IPS DF 19.7 (cell line): ENCODE measurements around the gene TECPR2.
A peak's percentile ranks its signal among the peaks of the same experiment; 100 is the strongest.
"Not testable (repeated sequence)": the region's sequence is repeated elsewhere in the genome, so short reads cannot be mapped to it uniquely, and the experiment has no call there.

Experiments
- DNase-seq: peaks from one replicate; pipeline ENCODE4 v3.0.0-alpha.2; 2013; ENCODE audit warnings: low read depth, low spot score

Gene TECPR2

DNA sequence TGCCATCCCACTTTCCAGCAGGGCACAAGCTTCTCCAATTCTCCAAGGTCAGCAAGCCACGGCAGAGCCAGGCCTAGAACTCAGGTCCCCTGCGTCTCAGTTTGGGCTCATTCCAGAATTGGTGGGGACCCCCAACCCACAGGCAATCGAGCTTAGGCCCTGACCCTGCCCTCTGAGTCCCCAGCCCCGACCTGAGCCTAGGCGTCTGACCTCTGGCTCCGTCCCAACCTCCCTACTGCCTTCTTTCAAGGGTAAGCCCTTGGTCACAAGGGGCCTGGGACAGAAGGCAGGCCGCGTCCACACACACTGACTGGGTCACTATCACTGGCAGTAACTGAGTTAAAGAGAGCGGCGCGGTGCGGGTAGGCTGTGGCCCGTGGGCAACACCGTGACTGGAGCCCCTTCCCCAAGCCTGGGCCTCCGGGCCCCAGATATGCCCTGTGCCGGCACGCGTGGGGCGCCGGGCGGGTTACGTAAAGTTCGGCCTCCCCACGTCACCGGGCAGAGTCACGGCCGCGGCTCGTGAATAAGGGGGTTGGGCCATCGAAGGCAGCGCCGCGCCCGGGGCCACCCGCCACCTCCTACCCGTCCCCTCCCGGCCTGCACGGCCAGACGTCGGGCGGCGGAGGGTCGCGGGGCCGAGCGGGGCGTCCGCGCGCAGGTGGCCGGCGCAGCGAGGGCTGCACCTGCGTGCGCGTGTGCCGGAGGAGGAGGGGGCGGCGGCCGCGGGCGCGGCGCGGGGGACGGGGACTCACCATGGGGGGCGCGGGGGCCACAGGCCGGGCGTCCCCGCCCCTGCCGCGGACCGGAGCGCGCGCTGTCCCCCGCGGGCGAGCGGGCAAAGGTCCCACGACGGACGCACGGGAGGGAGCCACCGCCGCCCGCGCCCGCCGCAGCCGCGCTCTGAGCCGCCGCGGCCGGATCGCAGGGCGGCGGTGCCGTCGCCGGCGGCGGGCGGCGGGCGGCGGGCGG is 146.3 kb downstream of the TECPR2 start:
- DNase-seq: no peak

DNA sequence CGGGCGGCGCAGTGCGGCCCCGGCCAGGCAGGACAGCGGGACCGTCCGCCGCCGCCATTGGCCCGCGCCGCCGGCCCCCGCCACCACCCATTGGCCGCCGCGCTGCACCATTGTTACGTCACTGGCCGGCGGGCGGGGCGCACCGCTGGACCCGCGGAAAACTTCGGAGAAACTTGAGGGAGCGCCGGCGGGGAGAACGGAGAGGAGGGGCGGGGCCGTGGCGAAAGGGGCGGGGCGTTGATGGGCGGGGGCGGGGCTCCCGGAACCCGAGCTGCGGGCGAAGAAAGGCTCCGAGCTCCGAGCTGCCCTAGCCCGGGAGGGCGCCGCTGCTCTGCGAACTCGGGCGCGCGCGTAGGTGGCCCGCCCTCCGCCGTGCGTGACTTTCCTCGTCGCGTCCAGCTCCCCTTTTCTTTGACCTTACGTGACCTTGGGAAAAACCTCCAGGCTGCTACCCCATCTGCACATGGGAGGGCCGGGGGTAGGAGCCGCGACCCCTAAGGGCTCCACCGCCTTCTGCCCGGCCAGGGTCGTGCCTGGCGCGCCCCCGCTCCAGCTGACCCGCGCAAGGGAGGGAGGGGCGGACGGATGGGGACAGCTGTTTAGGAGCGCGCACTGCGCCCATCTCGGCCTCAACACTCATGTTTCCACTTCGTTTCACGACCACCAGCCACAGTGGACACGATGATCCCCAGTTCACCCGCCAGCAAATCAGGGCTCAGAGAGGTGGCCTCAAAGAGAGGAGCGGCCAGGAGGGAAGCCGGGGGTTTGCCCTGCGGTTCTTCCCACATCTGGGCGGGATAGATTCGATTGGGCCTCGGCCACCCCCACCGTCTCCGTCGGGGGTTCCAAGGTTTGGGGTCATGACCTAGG is 147.2 kb downstream of the TECPR2 start, which contains the start of gene ANKRD9:
ANKRD9 (minus strand) TSS at position 31 of the 870 bp plus-strand sequence. CDS start 1,887 bp downstream, outside the sequence.
- no peak for DNase-seq

DNA sequence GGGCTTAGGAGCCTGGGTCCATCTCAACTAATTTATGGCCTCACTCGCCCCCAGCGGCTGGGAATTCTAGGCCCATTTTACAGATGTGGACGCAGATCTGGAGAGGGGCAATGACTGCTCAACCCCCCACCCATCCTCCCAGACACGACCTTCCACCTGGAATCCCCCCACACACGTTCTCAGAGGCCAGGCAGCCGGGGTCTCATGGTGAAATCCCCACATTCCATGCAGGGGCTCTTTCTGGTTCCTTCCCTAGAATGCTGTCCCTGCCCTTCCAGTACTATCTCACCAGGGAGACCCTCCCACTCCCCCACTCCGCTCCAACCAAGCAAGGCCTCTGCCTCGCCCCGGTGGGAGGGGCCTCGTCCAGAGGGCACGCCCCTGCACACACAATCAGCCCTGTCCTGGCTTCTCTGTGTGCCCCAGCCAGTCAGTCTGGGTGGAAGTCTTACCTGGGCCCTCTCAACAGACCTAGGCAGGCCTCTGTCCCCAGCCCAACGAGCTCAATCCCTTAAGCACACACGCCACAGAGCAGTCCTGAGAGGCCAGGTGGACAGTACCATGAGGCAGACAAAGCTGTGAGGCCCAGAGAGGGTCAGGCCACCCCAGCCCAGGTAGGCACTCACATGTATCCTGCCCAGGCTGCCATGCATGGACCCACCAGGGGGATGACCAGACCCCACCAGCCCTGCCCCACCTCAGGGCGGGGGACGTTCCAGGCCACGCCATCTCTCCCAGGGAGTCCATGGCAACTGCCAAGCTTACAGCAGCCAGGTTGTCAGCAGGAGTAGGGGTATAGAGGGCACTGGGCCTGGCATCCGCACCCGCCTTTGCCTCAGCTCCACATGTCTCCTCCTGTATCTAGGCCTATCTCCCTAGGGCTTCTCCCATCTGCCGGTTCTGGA is 148.1 kb downstream of the TECPR2 start:
- DNase-seq: peak; percentile 73

DNA sequence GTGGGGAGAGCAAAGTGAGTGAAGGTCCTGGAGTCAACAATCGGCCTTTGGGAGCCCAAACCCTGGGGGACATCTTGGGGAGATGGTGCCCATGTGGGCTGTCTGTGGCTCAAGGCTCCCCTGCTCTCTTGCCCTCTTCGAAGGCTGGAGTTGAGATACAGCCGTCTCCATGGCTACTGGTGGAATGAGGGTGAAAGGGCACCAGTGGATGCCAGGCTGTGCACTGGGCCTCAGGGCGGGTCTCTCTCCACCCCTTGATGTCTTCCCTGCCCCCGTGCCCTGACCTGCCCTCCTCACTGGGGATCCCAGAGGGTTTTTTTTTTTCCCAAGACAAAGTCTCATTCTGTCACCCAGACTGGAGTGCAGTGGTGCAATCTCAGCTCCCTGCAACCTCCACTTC is 148.8 kb downstream of the TECPR2 start:
- DNase-seq: no peak

DNA sequence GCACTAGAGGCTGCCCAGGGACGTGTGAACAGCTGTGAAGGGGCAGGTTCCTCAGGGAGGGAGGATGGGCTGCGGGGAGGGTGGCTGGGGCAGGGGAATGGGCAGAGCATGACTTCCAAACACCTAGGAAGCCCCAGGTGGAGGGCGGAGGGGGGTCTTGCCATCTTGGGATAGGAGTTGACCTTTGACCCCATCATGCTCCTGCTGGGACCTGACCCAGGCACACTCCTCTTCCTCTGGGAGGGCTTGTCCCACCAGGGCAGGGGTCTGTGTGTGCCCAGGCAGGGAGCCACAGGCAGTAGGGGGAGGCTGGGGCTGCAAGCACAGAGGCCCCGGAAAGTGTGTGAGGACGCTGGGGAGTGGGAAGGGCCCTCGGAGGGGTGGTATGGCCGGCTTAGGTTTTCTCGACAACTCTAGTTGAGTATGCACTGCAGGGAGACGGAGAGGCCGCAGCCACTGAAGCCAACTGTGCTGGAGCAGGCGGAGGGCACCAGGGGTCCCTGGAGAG is 150.1 kb downstream of the TECPR2 start:
- no peak for DNase-seq

DNA sequence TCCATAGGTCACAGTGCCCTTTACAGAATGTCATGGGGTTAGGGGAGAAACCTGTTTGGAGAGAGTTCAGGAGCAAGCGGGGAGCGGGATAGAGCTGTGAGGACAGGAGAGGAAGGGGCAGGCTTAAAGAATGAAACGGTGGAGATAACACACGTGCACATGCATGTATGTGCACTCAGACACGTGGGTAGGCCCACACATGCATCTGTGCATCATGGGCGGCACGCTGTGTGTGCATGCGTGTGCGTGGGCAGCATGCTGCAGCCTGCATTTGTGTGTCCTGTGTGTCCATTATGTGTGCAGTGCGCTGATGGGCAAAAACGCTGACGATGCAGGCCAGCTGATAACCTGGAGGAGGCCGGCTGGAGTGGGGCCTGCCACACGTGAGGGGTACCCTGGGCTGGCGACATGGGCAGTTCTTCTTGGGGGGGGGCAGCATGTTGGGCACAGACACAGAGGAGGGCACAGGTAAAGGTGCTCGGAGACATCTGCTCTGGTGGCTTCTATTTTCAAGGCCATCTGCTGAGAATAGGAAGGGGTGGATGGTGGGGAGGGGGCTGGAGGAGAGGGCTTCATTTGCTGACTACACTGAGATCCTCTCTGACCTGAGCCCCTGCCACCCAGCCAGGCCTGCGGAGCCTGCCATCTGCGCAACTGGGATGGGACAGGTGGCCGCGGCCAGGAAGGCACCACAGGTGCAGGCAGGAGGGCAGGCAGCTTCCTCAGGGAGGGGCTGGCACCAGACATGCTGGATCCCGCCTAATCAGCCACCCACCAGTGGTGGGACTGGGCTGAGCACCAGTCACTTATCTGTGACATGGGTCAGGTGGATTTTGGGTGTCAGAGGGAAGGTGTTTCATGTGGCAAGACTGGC is 151.4 kb downstream of the TECPR2 start:
- no peak for DNase-seq

DNA sequence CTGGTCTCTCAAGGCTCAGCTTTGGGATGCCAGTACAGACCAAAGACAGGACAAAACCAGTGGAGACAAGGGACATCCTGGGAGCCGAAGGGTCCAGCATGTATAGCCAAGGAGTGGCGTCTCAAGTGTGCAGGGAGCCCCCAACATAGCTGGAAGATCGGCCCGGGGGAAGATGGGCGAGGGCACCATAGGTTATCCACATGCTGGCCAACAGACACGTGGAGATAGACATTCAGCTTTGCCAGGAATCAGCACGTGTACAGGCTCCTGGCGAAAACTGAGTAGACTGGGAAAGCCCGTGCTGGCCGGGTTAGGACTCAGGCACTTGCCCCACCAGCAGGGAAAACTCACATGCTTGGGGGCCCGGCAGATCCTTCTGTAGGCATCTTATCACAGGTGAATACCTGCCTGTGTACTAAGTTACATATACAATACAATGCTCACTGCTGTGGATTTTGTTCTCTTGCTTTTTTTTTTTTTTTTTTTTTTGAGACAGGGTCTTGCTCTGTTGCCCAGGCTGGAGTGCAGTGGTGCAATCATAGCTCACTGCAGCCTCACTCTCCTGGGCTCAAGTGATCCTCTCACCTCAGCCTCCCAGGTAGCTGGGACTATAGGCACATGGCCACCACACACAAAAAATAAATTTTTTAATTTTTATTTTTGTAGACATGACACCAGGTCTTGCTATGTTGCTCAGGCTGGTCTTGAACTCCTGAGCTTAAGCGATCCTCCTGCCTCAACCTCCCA is 152.4 kb downstream of the TECPR2 start:
- no peak for DNase-seq

DNA sequence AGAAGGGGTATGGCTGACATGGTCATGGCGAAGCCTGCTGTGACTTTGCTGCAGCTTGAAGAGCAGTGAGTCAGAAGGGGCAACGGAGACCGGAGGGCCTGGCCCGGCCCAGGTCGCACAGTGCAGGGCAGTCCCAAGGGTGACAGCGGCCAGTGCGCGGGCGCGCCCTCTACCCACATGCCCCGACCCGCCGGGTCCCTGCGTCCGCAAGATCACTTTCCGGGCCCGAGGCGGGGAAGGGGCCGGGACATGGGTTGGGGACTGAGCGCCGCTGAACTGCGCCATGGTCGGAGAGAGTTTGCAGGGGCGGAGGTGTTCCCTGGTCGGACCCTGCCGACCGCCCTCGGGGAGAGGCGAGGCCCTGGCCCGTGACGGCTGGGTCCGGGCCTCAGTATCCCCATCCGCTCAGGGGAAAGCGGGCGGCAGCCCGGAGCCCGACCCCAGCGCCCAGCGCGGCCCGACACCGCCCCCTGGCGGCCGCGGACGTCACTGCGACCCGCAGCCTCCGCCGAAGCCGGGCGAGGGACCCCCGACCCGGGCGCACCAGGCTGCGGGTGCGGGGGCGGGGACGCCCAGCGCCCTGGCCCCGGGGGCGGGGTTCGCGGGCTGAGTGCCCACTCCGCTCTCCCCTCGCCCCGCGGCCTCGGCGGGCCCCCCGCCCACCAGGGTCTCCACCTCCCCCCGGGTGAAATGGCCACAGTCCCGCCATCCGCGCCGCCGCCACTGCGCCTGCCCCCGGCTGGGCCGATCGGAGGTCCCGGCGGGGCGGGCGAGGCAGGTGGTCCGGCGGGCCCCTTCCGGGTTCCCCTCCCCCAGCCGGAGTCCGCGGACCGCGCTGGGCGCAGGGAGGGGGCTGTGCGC is 154.0 kb downstream of the TECPR2 start:
- DNase-seq: no peak

DNA sequence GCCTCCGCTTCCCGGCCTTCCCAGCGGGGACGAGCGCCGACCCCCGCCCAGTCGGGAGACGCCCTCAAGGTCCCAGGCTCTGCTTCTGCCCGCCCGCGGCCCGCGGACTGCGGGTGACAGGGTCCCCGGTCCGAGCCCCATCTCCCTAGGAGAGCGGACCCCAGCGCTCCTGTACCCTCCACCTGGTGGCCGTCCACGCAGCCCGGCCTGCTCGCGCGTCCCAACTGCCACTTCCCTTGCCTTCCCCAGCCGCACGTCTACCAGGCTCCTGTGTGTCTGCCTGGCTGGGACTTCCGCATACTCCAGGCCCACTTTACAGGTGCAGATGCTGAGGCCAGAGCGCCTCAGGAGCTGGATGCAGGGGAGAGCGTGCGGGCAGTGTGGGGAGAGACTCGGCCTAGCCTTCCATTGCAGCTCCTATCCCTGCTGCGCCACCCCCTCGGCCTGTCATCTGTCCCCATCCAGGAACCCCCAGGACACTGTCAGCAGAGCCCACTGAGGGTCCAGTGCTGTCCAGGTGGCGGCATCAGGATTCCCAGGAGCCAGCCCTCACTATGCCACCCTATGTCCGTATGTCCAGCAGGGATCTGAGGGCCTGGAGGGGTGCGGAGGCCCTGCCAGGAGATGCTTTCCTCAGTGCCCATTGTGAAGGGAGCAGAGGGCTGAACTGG is 154.8 kb downstream of the TECPR2 start:
- DNase-seq: no peak

DNA sequence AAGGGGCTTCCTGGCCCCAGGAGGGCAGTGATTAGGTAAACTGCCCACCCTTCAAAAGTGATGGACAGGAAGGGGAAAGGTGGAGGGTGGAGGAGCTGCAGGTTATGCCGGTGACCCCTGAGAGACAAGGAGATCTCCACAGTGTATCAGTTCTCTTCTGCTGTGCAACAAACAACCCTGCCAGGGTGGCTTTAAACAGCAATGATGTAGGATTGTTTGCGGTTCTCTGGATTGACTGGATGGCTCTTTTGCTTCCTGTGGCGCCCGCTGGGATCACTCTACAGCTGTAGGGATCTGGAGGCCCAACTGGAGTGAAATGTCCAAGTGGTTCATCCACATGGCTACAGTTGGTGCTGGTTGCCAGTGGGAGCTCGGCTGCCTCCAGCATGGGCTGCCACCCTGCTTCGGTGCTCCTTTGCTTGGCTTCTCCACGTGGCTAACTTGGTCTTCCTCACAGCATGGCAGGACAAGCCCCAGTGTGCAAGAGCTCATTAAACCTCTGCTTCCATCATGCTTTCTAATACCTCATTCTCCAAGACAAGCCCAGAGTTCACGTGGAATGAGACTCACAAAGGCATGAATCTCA is 155.4 kb downstream of the TECPR2 start:
- DNase-seq: no peak

DNA sequence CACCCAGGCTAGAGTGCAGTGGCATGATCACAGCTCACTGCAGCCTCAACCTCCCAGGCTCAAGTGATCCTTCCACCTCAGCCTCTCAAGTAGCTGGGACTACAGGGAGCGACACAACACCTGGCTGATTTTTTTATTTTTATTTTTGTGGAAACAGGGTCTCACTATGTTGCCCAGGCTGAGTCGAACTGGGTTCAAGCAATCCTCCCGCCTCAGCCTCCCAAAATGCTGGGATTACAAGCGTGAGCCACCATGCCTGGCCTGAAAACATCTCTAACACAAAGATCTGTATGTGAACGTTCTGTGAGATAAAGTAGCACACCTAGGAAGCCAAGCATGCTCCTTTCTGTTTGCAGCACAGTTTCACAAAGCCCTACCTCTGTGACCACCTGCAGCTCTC is 157.0 kb downstream of the TECPR2 start:
- not testable (repeated sequence) for DNase-seq

DNA sequence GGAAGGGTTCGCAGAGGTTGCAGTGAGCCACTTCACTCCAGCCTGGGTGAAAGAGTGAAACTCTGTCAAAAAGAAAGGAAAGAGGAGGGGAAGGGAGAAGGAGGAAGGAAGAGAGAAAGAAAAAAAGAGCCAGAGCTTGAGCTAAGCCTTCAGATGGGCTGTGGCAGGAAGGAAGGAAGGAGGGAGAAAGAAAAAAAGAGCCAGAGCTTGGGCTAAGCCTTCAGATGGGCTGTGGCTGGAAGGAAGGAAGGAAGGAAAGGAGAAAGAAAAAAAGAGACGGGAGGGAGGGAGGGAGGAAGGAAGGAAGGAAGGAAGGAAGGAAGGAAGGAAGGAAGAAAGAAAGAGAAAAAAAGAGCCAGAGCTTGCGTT is 160.4 kb downstream of the TECPR2 start:
- no peak for DNase-seq

DNA sequence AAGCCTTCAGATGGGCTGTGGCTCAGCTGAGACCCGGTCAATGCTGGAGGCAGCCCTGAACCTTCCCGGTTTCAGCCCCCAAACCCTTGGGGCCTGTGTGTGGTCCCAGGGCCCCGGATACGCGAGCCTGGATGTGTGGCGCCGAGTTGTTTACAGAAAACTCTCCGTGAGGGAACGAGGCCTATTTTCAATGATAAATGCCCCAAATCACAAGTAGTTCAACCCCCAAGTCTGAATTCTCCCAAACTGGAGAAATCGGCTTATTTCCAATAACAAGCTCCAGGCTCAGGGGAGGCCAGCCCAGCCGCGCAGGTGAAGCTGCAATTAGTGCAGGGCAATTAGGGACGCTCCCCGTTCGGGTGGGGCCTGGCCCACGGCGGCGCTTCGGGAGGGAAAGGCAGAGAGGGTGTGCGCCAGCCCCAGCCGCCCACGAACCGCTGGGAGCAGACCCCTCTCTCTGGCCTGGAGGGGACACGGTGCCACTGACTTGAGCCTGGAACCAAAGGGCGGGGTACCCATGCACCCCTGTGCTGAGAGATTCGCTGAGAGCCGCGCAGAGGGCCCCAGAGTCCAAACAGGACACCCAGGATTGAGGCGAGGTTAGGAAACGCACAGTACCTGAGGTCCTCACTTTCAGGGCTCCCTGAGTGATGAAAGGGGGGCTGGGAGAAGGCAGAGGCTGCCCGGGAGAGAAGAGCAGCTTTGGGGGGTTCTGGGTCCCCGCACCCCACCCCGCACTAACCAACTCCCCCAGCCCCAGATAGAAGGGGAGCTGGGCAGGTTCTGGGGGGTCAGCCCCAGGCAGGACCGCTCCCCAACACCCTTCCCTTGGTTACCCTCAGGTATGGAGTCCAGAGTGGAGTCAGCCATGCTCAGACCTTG is 161.1 kb downstream of the TECPR2 start:
- no peak for DNase-seq

DNA sequence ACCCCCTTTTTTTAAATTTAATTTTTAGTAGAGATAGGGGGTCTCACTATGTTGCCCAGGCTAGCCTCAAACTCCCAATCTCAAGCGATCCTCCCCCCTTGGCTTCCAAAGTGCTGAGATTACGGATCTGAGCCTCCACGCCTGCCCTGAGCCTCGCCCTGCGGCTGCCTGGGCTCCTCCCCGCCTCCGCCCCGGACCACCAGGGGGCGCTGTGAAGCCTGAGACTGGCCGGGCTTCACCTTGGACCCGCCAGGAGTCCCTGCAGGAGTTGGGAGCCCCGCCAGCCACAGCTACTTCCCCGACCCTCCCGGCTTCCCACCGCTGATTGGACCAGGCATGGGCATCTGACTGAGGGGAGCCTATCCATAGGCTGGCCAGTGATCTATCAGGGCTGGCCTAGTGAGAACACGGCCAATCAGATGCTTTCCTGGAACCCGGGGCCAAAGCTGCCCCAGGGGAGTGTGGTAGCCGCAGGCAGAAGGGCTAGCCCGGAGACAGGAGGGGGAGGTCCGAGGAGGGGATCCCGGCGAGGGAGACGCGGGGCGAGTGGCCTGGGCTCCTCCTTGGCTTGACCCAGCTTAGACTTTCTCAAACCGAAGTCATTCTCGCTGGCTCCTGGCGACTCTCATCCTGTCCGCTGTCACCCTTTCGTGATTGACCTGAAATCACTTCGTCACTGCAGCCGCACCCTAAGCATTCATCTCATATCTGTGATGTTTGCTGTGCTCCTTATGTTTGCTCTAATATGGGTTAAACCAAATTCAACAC is 161.9 kb downstream of the TECPR2 start:
- peak; percentile 99 for DNase-seq

DNA sequence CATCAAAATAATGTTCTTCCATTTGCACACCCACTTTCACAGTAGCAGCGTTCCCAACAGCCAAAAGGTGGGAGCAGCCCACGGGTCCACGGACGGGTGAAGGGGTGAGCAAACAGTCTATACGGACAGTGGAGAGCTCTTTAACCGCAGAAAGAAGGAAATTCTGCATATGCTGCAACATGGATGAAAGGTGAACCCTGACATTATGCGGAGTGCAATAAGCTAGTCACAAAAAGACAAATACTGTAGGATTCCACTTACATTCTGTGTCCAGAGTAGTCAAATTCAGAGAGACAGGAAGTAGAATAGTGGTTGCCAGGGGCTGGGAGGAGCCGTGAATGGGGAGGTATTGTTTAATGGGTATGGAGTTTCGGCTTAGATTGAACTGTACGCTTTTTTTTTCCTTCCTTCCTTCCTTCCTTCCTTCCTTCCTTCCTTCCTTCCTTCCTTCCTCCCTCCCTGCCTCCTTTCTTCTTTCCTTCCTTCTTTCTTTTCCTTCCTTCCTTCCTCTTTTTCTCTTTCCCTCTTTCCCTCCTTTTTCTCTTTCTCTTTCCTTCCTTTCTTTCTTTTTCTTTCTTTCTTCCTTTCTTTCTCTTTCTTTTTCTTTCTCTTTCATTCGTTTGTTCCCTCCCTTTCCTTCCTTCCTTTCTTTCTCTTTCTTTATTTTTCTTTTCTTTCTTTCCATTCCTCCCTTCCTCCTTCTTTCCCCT is 162.6 kb downstream of the TECPR2 start:
- DNase-seq: no peak
